Stimulated activated CD8-positive, alpha-beta memory T cell treated with anti-CD3 and anti-CD28 coated beads, Interleukin-7, amount 100 ng/mL, for 4 hours (primary cell): ENCODE results near the gene ZNF649.
A peak's percentile ranks its signal among the peaks of the same experiment; 100 is the strongest.
"Not testable (repeated sequence)": the region's sequence is repeated elsewhere in the genome, so short reads cannot be mapped to it uniquely, and the experiment has no call there.

Experiments
- DNase-seq, 2 donors: peaks; one replicate each; pipeline ENCODE4 v3.0.0-alpha.2; 2020; ENCODE audit warnings: low read depth in 2 of 2

The ZNF649 gene

GRCh38 chr19:51904331-51905165, at the start of gene ZNF649:
TSS of gene ZNF649 (minus strand) at chr19:51905017. CDS start at chr19:51900107, 4,910 bp downstream.
- DNase-seq: peak; percentile 64 to 73

GRCh38 chr19:51948975-51949374, 44.2 kb upstream of the ZNF649 start:
- DNase-seq: no peak

GRCh38 chr19:51946602-51947001, 41.8 kb upstream of the ZNF649 start:
- no peak for DNase-seq

GRCh38 chr19:51944798-51945552, 40.2 kb upstream of the ZNF649 start:
- DNase-seq: no peak

- no peak for DNase-seq
Observed at GRCh38 chr19:51938936-51939335, 34.1 kb upstream of the ZNF649 start.

GRCh38 chr19:51931921-51932320, 27.1 kb upstream of the ZNF649 start:
- DNase-seq: no peak

GRCh38 chr19:51927859-51928258, 23.0 kb upstream of the ZNF649 start:
- DNase-seq: no peak

- DNase-seq: peak; percentile 79 to 84
Observed at GRCh38 chr19:51926784-51927741, 22.2 kb upstream of the ZNF649 start, which contains the start of gene ZNF613. TSS of gene ZNF613 (plus strand) at chr19:51927472. CDS start at chr19:51936221, 8,749 bp downstream.

- no peak for DNase-seq
Observed at GRCh38 chr19:51926426-51926783, 21.6 kb upstream of the ZNF649 start.

GRCh38 chr19:51921949-51922348, 17.1 kb upstream of the ZNF649 start:
- no peak for DNase-seq

GRCh38 chr19:51919606-51920005, 14.8 kb upstream of the ZNF649 start:
- DNase-seq: no peak

GRCh38 chr19:51916167-51916566, 11.3 kb upstream of the ZNF649 start:
- DNase-seq: no peak

- no peak for DNase-seq
Observed at GRCh38 chr19:51915324-51915867, 10.6 kb upstream of the ZNF649 start.

GRCh38 chr19:51907981-51908380, 3.2 kb upstream of the ZNF649 start:
- DNase-seq: not testable (repeated sequence)

GRCh38 chr19:51906108-51906507, 1.3 kb upstream of the ZNF649 start:
- not testable (repeated sequence) for DNase-seq

- not testable (repeated sequence) for DNase-seq
Observed at GRCh38 chr19:51905639-51906038, 822 bp upstream of the ZNF649 start.

- no peak for DNase-seq
Observed at GRCh38 chr19:51905206-51905605, 389 bp upstream of the ZNF649 start.

GRCh38 chr19:51903192-51903591, 1.6 kb downstream of the ZNF649 start:
- DNase-seq: no peak

- DNase-seq: no peak
Observed at GRCh38 chr19:51901860-51902259, 3.0 kb downstream of the ZNF649 start.

- no peak for DNase-seq
Observed at GRCh38 chr19:51891193-51891747, 13.5 kb downstream of the ZNF649 start.

GRCh38 chr19:51889934-51890333, 14.9 kb downstream of the ZNF649 start:
- DNase-seq: no peak
